ENCODE measurements around the gene LOC128125822.

The LOC128125822 gene

GRCh38 chr6:63579937-63580703 is 7.8 kb downstream of the LOC128125822 start:
- Histone ChIP-seq H3K4me1 (no peaks in the 10 kb centered on the region), H3K27ac (no peak overlapping the region), H3K27me3 (no peaks in the 10 kb centered on the region), H3K36me3 (peaks cover 68% of the 10 kb centered on the region), H3K4me3 (no peak overlapping the region), H3K9me3 (no peaks in the 10 kb centered on the region)
- no peak for TF ChIP-seq CTCF (IDR thresholded peaks at IDR 0.05)
- ATAC-seq (no peak), DNase-seq (no peak)
- intact Hi-C loops (cut with DNase I): no loop called here

GRCh38 chr6:63580704-63580961 is 8.4 kb downstream of the LOC128125822 start:
- Histone ChIP-seq H3K27ac (no peak overlapping the region), H3K36me3 (peaks cover 68% of the 10 kb centered on the region), H3K4me3 (no peak overlapping the region), H3K27me3 (no peaks in the 10 kb centered on the region), H3K9me3 (no peaks in the 10 kb centered on the region), H3K4me1 (no peaks in the 10 kb centered on the region)
- intact Hi-C loops (cut with DNase I): no loop called here
- ATAC-seq (no peak), DNase-seq (no peak)
- TF ChIP-seq CTCF (IDR thresholded peaks at IDR 0.05): no peak

GRCh38 chr6:63581355-63582013 is 9.2 kb downstream of the LOC128125822 start:
- no peak for ATAC-seq
- intact Hi-C loops (cut with DNase I): no loop called here
- peaks cover 64% of the 10 kb centered on the region for H3K36me3 ChIP-seq

GRCh38 chr6:63582579-63583231 is 10.4 kb downstream of the LOC128125822 start:
- no peak for TF ChIP-seq CTCF (IDR thresholded peaks at IDR 0.05)
- intact Hi-C loops (cut with DNase I): no loop called here

More at GRCh38 chr6:63581355-63582013, 9.2 kb downstream of the LOC128125822 start:
- TF ChIP-seq CTCF (IDR thresholded peaks at IDR 0.05): no peak
- Histone ChIP-seq H3K4me1 (no peaks in the 10 kb centered on the region), H3K27ac (no peak overlapping the region), H3K4me3 (no peak overlapping the region), H3K9me3 (no peaks in the 10 kb centered on the region), H3K27me3 (no peaks in the 10 kb centered on the region)
- no peak for DNase-seq

GRCh38 chr6:63584125-63584514 is 11.8 kb downstream of the LOC128125822 start:
- intact Hi-C loops (cut with DNase I): no loop called here
- DNase-seq: no peak
- TF ChIP-seq CTCF (IDR thresholded peaks at IDR 0.05): no peak
- H3K36me3 ChIP-seq: peaks cover 38% of the 10 kb centered on the region
- H3K4me1 ChIP-seq: no peaks in the 10 kb centered on the region
- H3K9me3 ChIP-seq: no peaks in the 10 kb centered on the region
- H3K27me3 ChIP-seq: no peaks in the 10 kb centered on the region
- no peak overlapping the region for H3K4me3 ChIP-seq
- no peak for ATAC-seq
- no peak overlapping the region for H3K27ac ChIP-seq

More at GRCh38 chr6:63582579-63583231, 10.4 kb downstream of the LOC128125822 start:
- no peak for ATAC-seq
- peaks cover 52% of the 10 kb centered on the region for H3K36me3 ChIP-seq
- DNase-seq: no peak
- no peaks in the 10 kb centered on the region for H3K9me3 ChIP-seq
- no peaks in the 10 kb centered on the region for H3K4me1 ChIP-seq
- H3K27me3 ChIP-seq: no peaks in the 10 kb centered on the region
- H3K4me3 ChIP-seq: no peak overlapping the region
- no peak overlapping the region for H3K27ac ChIP-seq
